KMS-11 (cell line): Measurements from ENCODE around the gene OBSCN.
"Not testable (repeated sequence)": the region's sequence is repeated elsewhere in the genome, so short reads cannot be mapped to it uniquely, and the experiment has no call there.

Experiments
- H2AFZ ChIP-seq: fragments of 200-600 bp; sonication (generic); 2 replicates; pipeline ENCODE4 v1.6.1; 2016; ENCODE audit warnings: antibody characterized with exemption, mixed run types, low read depth
- H3K27ac ChIP-seq: fragments of 200-600 bp; sonication (generic); 2 replicates; pipeline ENCODE4 v1.6.1; 2016; ENCODE audit warnings: mild to moderate bottlenecking, mixed run types
- H3K27me3 ChIP-seq: fragments of 200-600 bp; sonication (generic); 2 replicates; pipeline ENCODE4 v1.6.1; 2017; ENCODE audit warnings: mild to moderate bottlenecking, low read depth, mixed run types, moderate library complexity; ENCODE audit not compliant: insufficient read depth
- H3K36me3 ChIP-seq: fragments of 200-600 bp; sonication (generic); 2 replicates; pipeline ENCODE4 v1.6.1; 2017; ENCODE audit warnings: mild to moderate bottlenecking, mixed run types; ENCODE audit not compliant: insufficient read depth
- H3K4me1 ChIP-seq: fragments of 200-600 bp; sonication (generic); 2 replicates; pipeline ENCODE4 v1.6.1; 2016; ENCODE audit warnings: mild to moderate bottlenecking, low read depth, mixed run types; ENCODE audit not compliant: poor library complexity, severe bottlenecking
- H3K4me2 ChIP-seq: fragments of 200-600 bp; sonication (generic); 2 replicates; pipeline ENCODE4 v1.7.0; 2016; ENCODE audit warnings: mild to moderate bottlenecking, mixed run types
- H3K4me3 ChIP-seq: fragments of 200-600 bp; sonication (generic); IDR thresholded peaks from 2 replicates; pipeline ENCODE4 v1.6.1; 2017; ENCODE audit warnings: low read depth, low read length, mixed read lengths; ENCODE audit not compliant: insufficient read depth
- H3K79me2 ChIP-seq: fragments of 200-600 bp; sonication (generic); 2 replicates; pipeline ENCODE4 v1.6.1; 2016; ENCODE audit warnings: low read depth, mixed run types; ENCODE audit not compliant: insufficient read depth
- H3K9ac ChIP-seq: fragments of 200-600 bp; sonication (generic); 2 replicates; pipeline ENCODE4 v1.6.1; 2016; ENCODE audit warnings: mild to moderate bottlenecking, mixed run types
- H4K20me1 ChIP-seq: fragments of 200-600 bp; sonication (generic); 2 replicates; pipeline ENCODE4 v1.6.1; 2016; ENCODE audit warnings: mild to moderate bottlenecking, mixed run types; ENCODE audit not compliant: insufficient read depth
- CTCF ChIP-seq: fragments of 200-600 bp; sonication (generic); conservative IDR thresholded peaks from 2 replicates; pipeline ENCODE4 v1.6.1; 2017; ENCODE audit warnings: low read depth, mild to moderate bottlenecking, antibody characterized with exemption, low read length, moderate library complexity, mixed read lengths

The OBSCN gene

GRCh38 chr1:228182296-228183030, 25.4 kb upstream of the OBSCN start:
- no peak overlapping the region for H3K4me2 ChIP-seq
- no peak overlapping the region for H2AFZ ChIP-seq
- H3K79me2 ChIP-seq, result no peaks in the 10 kb centered on the region
- H4K20me1 ChIP-seq, result no peaks in the 10 kb centered on the region
- no peak for TF ChIP-seq CTCF
- H3K4me1 ChIP-seq, result no peaks in the 10 kb centered on the region
- no peak overlapping the region for H3K27ac ChIP-seq
- no peaks in the 10 kb centered on the region for H3K36me3 ChIP-seq
- H3K9ac ChIP-seq, result no peak overlapping the region
- H3K4me3 ChIP-seq, result no peak overlapping the region
- no peaks in the 10 kb centered on the region for H3K27me3 ChIP-seq

GRCh38 chr1:228184152-228184551, 23.7 kb upstream of the OBSCN start:
- no peaks in the 10 kb centered on the region for H3K4me1 ChIP-seq
- no peak overlapping the region for H3K27ac ChIP-seq
- H4K20me1 ChIP-seq, result no peaks in the 10 kb centered on the region
- H3K4me2 ChIP-seq, result no peak overlapping the region
- H3K4me3 ChIP-seq, result no peak overlapping the region
- H3K27me3 ChIP-seq, result no peaks in the 10 kb centered on the region
- TF ChIP-seq CTCF, result no peak
- H2AFZ ChIP-seq, result no peak overlapping the region
- no peak overlapping the region for H3K9ac ChIP-seq
- no peaks in the 10 kb centered on the region for H3K36me3 ChIP-seq
- no peaks in the 10 kb centered on the region for H3K79me2 ChIP-seq

- H3K36me3 ChIP-seq, result no peaks in the 10 kb centered on the region
- no peak overlapping the region for H3K4me3 ChIP-seq
- no peak overlapping the region for H2AFZ ChIP-seq
- H3K27me3 ChIP-seq, result no peaks in the 10 kb centered on the region
- H3K79me2 ChIP-seq, result no peaks in the 10 kb centered on the region
- no peak for TF ChIP-seq CTCF
- no peak overlapping the region for H3K27ac ChIP-seq
- H3K4me2 ChIP-seq, result no peak overlapping the region
- no peaks in the 10 kb centered on the region for H4K20me1 ChIP-seq
- no peaks in the 10 kb centered on the region for H3K4me1 ChIP-seq
- no peak overlapping the region for H3K9ac ChIP-seq
These were observed 22.2 kb upstream of the OBSCN start for GRCh38 chr1:228185641-228185965.

DNA sequence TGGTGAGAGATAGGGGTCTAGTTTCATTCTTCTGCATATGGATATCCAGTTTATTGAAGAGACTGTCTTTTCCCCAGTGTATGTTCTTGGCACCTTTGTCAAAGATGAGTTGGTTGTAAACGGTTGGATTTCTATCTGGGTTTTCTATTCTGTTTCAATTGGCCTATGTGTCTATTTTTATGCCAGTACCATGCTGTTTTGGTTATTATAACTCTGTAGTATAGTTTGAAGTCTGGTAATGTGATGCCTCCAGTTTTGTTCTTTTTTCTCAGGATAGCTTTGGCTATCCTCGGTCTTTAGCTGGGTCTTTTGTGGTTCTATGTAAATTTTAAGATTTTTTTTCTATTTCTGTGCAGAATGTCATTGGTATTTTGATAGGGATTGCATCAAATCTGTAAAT, 19.6 kb upstream of the OBSCN start:
- not testable (repeated sequence) for H3K4me2 ChIP-seq, H3K4me1 ChIP-seq, H3K27me3 ChIP-seq, H3K4me3 ChIP-seq, H3K27ac ChIP-seq, H4K20me1 ChIP-seq, H3K36me3 ChIP-seq, H3K79me2 ChIP-seq, H2AFZ ChIP-seq, H3K9ac ChIP-seq

DNA sequence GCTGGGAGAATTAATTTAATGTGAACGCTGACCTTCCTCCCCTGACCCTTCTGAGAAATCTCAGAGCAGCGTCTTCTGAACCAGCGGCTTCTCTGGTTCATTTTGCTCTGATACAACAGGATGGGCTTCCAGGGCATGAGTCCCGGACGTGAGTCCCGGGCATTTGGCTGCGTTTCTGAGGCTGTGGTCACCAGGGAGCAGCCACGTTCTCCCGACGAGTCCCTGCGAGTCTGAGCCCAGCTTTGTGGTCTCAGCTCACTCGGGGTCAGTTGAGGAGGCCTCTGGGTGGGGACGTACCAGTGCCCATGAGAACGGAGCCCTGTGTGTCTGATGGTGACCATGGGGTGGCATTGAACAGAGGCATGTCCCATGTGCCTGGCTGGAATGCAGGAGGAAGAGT, 17.7 kb upstream of the OBSCN start:
- Histone ChIP-seq H3K79me2 (no peaks in the 10 kb centered on the region), H3K4me1 (no peaks in the 10 kb centered on the region), H3K36me3 (no peaks in the 10 kb centered on the region), H3K9ac (no peak overlapping the region), H2AFZ (no peak overlapping the region), H3K27me3 (no peaks in the 10 kb centered on the region), H4K20me1 (no peaks in the 10 kb centered on the region), H3K27ac (no peak overlapping the region), H3K4me2 (no peak overlapping the region), H3K4me3 (no peak overlapping the region)
- TF ChIP-seq CTCF, result no peak
